Adipocyte (in vitro differentiated cells): Measurements from ENCODE around the gene RPIA.

Source experiments
- DNase-seq: peaks from one replicate; pipeline ENCODE4 v3.0.0-alpha.2; 2015; ENCODE audit warnings: low read depth
- H3K27me3 ChIP-seq: replicated peaks from 2 replicates; pipeline ENCODE4 v1.7.0; 2013; ENCODE audit warnings: mild to moderate bottlenecking, low read length, moderate library complexity; ENCODE audit not compliant: control insufficient read depth, insufficient read depth
- H3K36me3 ChIP-seq: 2 replicates; pipeline ENCODE4 v1.7.0; 2013; ENCODE audit warnings: low read length, mild to moderate bottlenecking, moderate library complexity; ENCODE audit not compliant: control insufficient read depth, insufficient read depth, severe bottlenecking
- H3K4me1 ChIP-seq: 2 replicates; pipeline ENCODE4 v1.7.0; 2013; ENCODE audit warnings: mild to moderate bottlenecking, low read length, moderate library complexity; ENCODE audit not compliant: control insufficient read depth, insufficient read depth
- H3K4me3 ChIP-seq: 2 replicates; pipeline ENCODE4 v1.7.0; 2013; ENCODE audit warnings: mild to moderate bottlenecking, low read length, moderate library complexity
- H3K9ac ChIP-seq: 2 replicates; pipeline ENCODE4 v1.7.0; 2013; ENCODE audit warnings: mild to moderate bottlenecking, low read length, moderate library complexity
- H3K9me3 ChIP-seq: 2 replicates; pipeline ENCODE4 v1.7.0; 2013; ENCODE audit warnings: mild to moderate bottlenecking, low read length, moderate library complexity; ENCODE audit not compliant: control insufficient read depth

The RPIA gene

GRCh38 chr2:88711897-88712296 lies 20.4 kb downstream of the RPIA start:
- Histone ChIP-seq H3K4me3 (no peak overlapping the region), H3K36me3 (no peaks in the 10 kb centered on the region), H3K9me3 (no peaks in the 10 kb centered on the region), H3K27me3 (no peaks in the 10 kb centered on the region), H3K4me1 (peaks cover 22% of the 10 kb centered on the region), H3K9ac (no peak overlapping the region)
- DNase-seq, result no peak

- Histone ChIP-seq H3K27me3 (no peaks in the 10 kb centered on the region), H3K9ac (no peak overlapping the region), H3K4me3 (no peak overlapping the region), H3K36me3 (no peaks in the 10 kb centered on the region), H3K4me1 (peaks cover 15% of the 10 kb centered on the region), H3K9me3 (no peaks in the 10 kb centered on the region)
- DNase-seq, result no peak
Observed at GRCh38 chr2:88713408-88713807, 21.9 kb downstream of the RPIA start.

- H3K9ac ChIP-seq, result no peak overlapping the region
- no peak for DNase-seq
- no peak overlapping the region for H3K4me3 ChIP-seq
- H3K36me3 ChIP-seq, result no peaks in the 10 kb centered on the region
- H3K4me1 ChIP-seq, result peaks cover 4% of the 10 kb centered on the region
- no peaks in the 10 kb centered on the region for H3K9me3 ChIP-seq
- H3K27me3 ChIP-seq, result no peaks in the 10 kb centered on the region
Observed at GRCh38 chr2:88714667-88715066, 23.2 kb downstream of the RPIA start.

GRCh38 chr2:88720399-88720798 lies 28.9 kb downstream of the RPIA start:
- H3K4me3 ChIP-seq, result no peak overlapping the region
- H3K27me3 ChIP-seq, result no peaks in the 10 kb centered on the region
- no peak overlapping the region for H3K9ac ChIP-seq
- DNase-seq, result no peak
- H3K9me3 ChIP-seq, result no peaks in the 10 kb centered on the region
- H3K4me1 ChIP-seq, result no peaks in the 10 kb centered on the region
- no peaks in the 10 kb centered on the region for H3K36me3 ChIP-seq

GRCh38 chr2:88721268-88721667 lies 29.8 kb downstream of the RPIA start:
- no peak for DNase-seq
- no peaks in the 10 kb centered on the region for H3K36me3 ChIP-seq
- H3K9me3 ChIP-seq, result no peaks in the 10 kb centered on the region

GRCh38 chr2:88724643-88725332 lies 33.3 kb downstream of the RPIA start:
- DNase-seq, result no peak
- Histone ChIP-seq H3K4me1 (no peaks in the 10 kb centered on the region), H3K36me3 (no peaks in the 10 kb centered on the region), H3K9me3 (no peaks in the 10 kb centered on the region), H3K4me3 (no peak overlapping the region), H3K27me3 (no peaks in the 10 kb centered on the region), H3K9ac (no peak overlapping the region)

More at GRCh38 chr2:88721268-88721667, 29.8 kb downstream of the RPIA start:
- Histone ChIP-seq H3K9ac (no peak overlapping the region), H3K4me1 (no peaks in the 10 kb centered on the region), H3K27me3 (no peaks in the 10 kb centered on the region), H3K4me3 (no peak overlapping the region)

GRCh38 chr2:88729061-88729745 lies 37.7 kb downstream of the RPIA start:
- DNase-seq, result no peak
- Histone ChIP-seq H3K4me1 (peaks cover 14% of the 10 kb centered on the region), H3K27me3 (no peaks in the 10 kb centered on the region), H3K9me3 (no peaks in the 10 kb centered on the region), H3K9ac (no peak overlapping the region), H3K36me3 (no peaks in the 10 kb centered on the region), H3K4me3 (no peak overlapping the region)

- Histone ChIP-seq H3K9me3 (no peaks in the 10 kb centered on the region), H3K9ac (no peak overlapping the region), H3K27me3 (no peaks in the 10 kb centered on the region), H3K4me3 (no peak overlapping the region), H3K36me3 (peaks cover 23% of the 10 kb centered on the region), H3K4me1 (peaks cover 45% of the 10 kb centered on the region)
- no peak for DNase-seq
Observed at GRCh38 chr2:88733155-88733902, 41.9 kb downstream of the RPIA start.

GRCh38 chr2:88735133-88735532 lies 43.7 kb downstream of the RPIA start:
- H3K4me3 ChIP-seq, result no peak overlapping the region
- no peak overlapping the region for H3K9ac ChIP-seq
- peaks cover 23% of the 10 kb centered on the region for H3K36me3 ChIP-seq
- peaks cover 45% of the 10 kb centered on the region for H3K4me1 ChIP-seq
- no peaks in the 10 kb centered on the region for H3K9me3 ChIP-seq
- no peaks in the 10 kb centered on the region for H3K27me3 ChIP-seq
- DNase-seq, result no peak

GRCh38 chr2:88735853-88736252 lies 44.4 kb downstream of the RPIA start:
- no peaks in the 10 kb centered on the region for H3K9me3 ChIP-seq
- DNase-seq, result no peak
- peaks cover 45% of the 10 kb centered on the region for H3K4me1 ChIP-seq
- H3K9ac ChIP-seq, result no peak overlapping the region
- H3K36me3 ChIP-seq, result peaks cover 26% of the 10 kb centered on the region
- no peaks in the 10 kb centered on the region for H3K27me3 ChIP-seq
- H3K4me3 ChIP-seq, result no peak overlapping the region

- Histone ChIP-seq H3K4me1 (peaks cover 45% of the 10 kb centered on the region), H3K9me3 (no peaks in the 10 kb centered on the region), H3K27me3 (no peaks in the 10 kb centered on the region), H3K36me3 (peaks cover 30% of the 10 kb centered on the region), H3K9ac (no peak overlapping the region), H3K4me3 (no peak overlapping the region)
- no peak for DNase-seq
Observed at GRCh38 chr2:88736437-88736836, 45.0 kb downstream of the RPIA start.
